Endothelial cell of umbilical vein (primary cell): Measurements from ENCODE around the gene LIAS. TPM values are rescaled to one million over a fixed set of nuclear protein-coding genes. Genes with fewer than 3 reads are reported as not detected.
A peak's percentile ranks its signal among the peaks of the same experiment; 100 is the strongest.

Experiments used
- BruUV-seq: library from RNA; stranded (reverse); fragments of 400-500 nt; replicated peaks from 2 replicates; lab custom pipeline; 2021; lab: Mats Ljungman, UMichigan
- CTCF ChIA-PET: fragments of 300-600, 350-600 bp; sonication (Branson Sonifier 250); formaldehyde crosslinking; loops from one replicate; lab custom pipeline; 2021; ENCODE audit warnings: antibody characterized with exemption, inconsistent platforms; lab: Charles Lee
- POLR2A ChIA-PET: fragments of 300-600, 350-600 bp; sonication (Branson Sonifier 250); formaldehyde crosslinking; loops from one replicate; lab custom pipeline; 2021; ENCODE audit warnings: antibody characterized with exemption, inconsistent platforms; lab: Charles Lee
- DNase-seq: peaks from one replicate; pipeline ENCODE4 v3.0.0-alpha.2; 2011; ENCODE audit warnings: low read depth, low spot score
- FAIRE-seq: peaks from 2 replicates; lab custom pipeline; 2011; peaks lifted over from hg19 to GRCh38; lab: Jason Lieb, UNC
- H2AFZ ChIP-seq: 2 replicates; pipeline ENCODE4 v1.6.0; 2012; ENCODE audit warnings: low read depth, low read length, control low read depth, inconsistent platforms
- H3K27ac ChIP-seq: 2 replicates; pipeline ENCODE4 v1.5.1; 2011; ENCODE audit warnings: low read depth, mild to moderate bottlenecking, control low read depth, low read length, moderate library complexity; ENCODE audit not compliant: insufficient read depth
- H3K27me3 ChIP-seq, 2 experiments: 2 replicates each; pipeline versions ENCODE4 v1.6.0 to v1.6.1; 2011; ENCODE audit warnings: low read length in 2 of 2, mixed read lengths in 1 of 2; ENCODE audit not compliant: control insufficient read depth in 2 of 2, insufficient read depth in 2 of 2
- H3K36me3 ChIP-seq, 2 experiments: 2 replicates in 1 of 2; 3 replicates in 1 of 2; pipeline ENCODE4 v1.5.1; 2011; ENCODE audit warnings: low read length in 2 of 2, mild to moderate bottlenecking in 1 of 2, moderate library complexity in 1 of 2; ENCODE audit not compliant: control insufficient read depth in 2 of 2, insufficient read depth in 2 of 2; ENCODE audit errors: extremely low read depth in 1 of 2
- H3K4me1 ChIP-seq: 3 replicates; pipeline ENCODE4 v1.5.1; 2011; ENCODE audit warnings: mild to moderate bottlenecking, low read length; ENCODE audit not compliant: control insufficient read depth, insufficient read depth; ENCODE audit errors: extremely low read depth
- H3K4me2 ChIP-seq: 2 replicates; pipeline ENCODE4 v1.6.1; 2011; ENCODE audit warnings: low read length, control low read depth, mixed read lengths; ENCODE audit not compliant: insufficient read depth
- H3K4me3 ChIP-seq, 3 experiments: fragments of 200-600 bp in 1 of 3; sonication (generic), shearing (Covaris generic) in 1 of 3; replicated peaks in 1 of 3; 2 replicates each; pipeline ENCODE4 v1.5.1; 2011 to 2016; ENCODE audit warnings: control low read depth in 3 of 3, low read length in 3 of 3, mild to moderate bottlenecking in 2 of 3, inconsistent platforms in 1 of 3, low read depth in 1 of 3, moderate library complexity in 1 of 3; ENCODE audit not compliant: insufficient read depth in 1 of 3
- H3K79me2 ChIP-seq: 2 replicates; pipeline ENCODE4 v1.6.0; 2012; ENCODE audit warnings: low read length, inconsistent platforms; ENCODE audit not compliant: control insufficient read depth, insufficient read depth
- H3K9ac ChIP-seq: replicated peaks from 2 replicates; pipeline ENCODE3; 2011; ENCODE audit warnings: low read length, control low read depth; ENCODE audit not compliant: insufficient read depth; ENCODE audit errors: extremely low read depth
- H3K9me1 ChIP-seq: replicated peaks from 3 replicates; pipeline ENCODE4 v1.6.0; 2011; ENCODE audit warnings: mild to moderate bottlenecking, low read length; ENCODE audit not compliant: control insufficient read depth, insufficient read depth; ENCODE audit errors: extremely low read depth
- H3K9me3 ChIP-seq: replicated peaks from 2 replicates; pipeline ENCODE4 v1.5.1; 2012; ENCODE audit warnings: low read length, inconsistent platforms; ENCODE audit not compliant: control insufficient read depth, insufficient read depth
- H4K20me1 ChIP-seq: replicated peaks from 2 replicates; pipeline ENCODE3; 2011; ENCODE audit warnings: mild to moderate bottlenecking, low read length; ENCODE audit not compliant: control insufficient read depth, insufficient read depth; ENCODE audit errors: extremely low read depth
- CTCF ChIP-seq, 2 donors: IDR thresholded peaks; 1 replicate in 1 of 2; 2 replicates in 1 of 2; pipeline ENCODE4 v1.5.1; 2011; ENCODE audit warnings: low read length in 2 of 2, mild to moderate bottlenecking in 2 of 2, moderate library complexity in 2 of 2, control low read depth in 1 of 2, inconsistent platforms in 1 of 2, low read depth in 1 of 2; ENCODE audit not compliant: insufficient read depth in 1 of 2; ENCODE audit errors: extremely low read depth in 1 of 2
- EZH2 ChIP-seq: IDR thresholded peaks from 2 replicates; pipeline ENCODE4 v1.6.1; 2012; ENCODE audit warnings: borderline replicate concordance, low read depth, mild to moderate bottlenecking, moderate library complexity, low read length, inconsistent platforms; ENCODE audit not compliant: severe bottlenecking
- FOS ChIP-seq: IDR thresholded peaks from 2 replicates; pipeline ENCODE4 v1.6.1; 2011; ENCODE audit warnings: mild to moderate bottlenecking, low read length, moderate library complexity, borderline replicate concordance; ENCODE audit not compliant: insufficient read depth
- GATA2 ChIP-seq: IDR thresholded peaks from 2 replicates; pipeline ENCODE4 v1.7.0; 2011; ENCODE audit warnings: low read depth, mild to moderate bottlenecking, moderate library complexity, mixed read lengths, low read length; ENCODE audit not compliant: insufficient read length, insufficient read depth
- JUN ChIP-seq: IDR thresholded peaks from 2 replicates; pipeline ENCODE4 v1.6.1; 2011; ENCODE audit warnings: borderline replicate concordance, low read depth; ENCODE audit not compliant: insufficient read length, insufficient read depth
- MAX ChIP-seq: IDR thresholded peaks from 2 replicates; pipeline ENCODE4 v1.6.1; 2011; ENCODE audit not compliant: insufficient read depth, insufficient read length
- MYC ChIP-seq: IDR thresholded peaks from one replicate; pipeline ENCODE4 v1.6.1; 2011; ENCODE audit warnings: mild to moderate bottlenecking, low read depth, low read length
- POLR2A ChIP-seq: IDR thresholded peaks from 2 replicates; pipeline ENCODE4 v1.6.1; 2012; ENCODE audit warnings: low read depth, mild to moderate bottlenecking, control low read depth, low read length
- POLR2AphosphoS5 ChIP-seq: IDR thresholded peaks from 2 replicates; pipeline ENCODE4 v1.6.1; 2012; ENCODE audit warnings: low read depth, mild to moderate bottlenecking, control low read depth, low read length, moderate library complexity; ENCODE audit not compliant: insufficient read depth
- dilution Hi-C: fragments of 300-500 bp; cut with MboI; formaldehyde crosslinking; loops from one replicate; pipeline ENCODE4 v1.15.0; 2019; ENCODE audit warnings: low sequenced_read_pairs; ENCODE audit not compliant: extremely low pct_ligation_motif_present
- intact Hi-C: fragments of 100-400 bp; cut with micrococcal nuclease; formaldehyde crosslinking; loops from one replicate; pipeline ENCODE4 v1.10.0; 2022
- polyA plus RNA-seq, 4 experiments: library from polyadenylated mRNA; depleted of rRNA in 3 of 4; stranded (reverse) in 3 of 4; unstranded in 1 of 4; fragments of >200 nt; gene quantifications; 2 replicates each; pipeline versions ENCODE4 v1.2.1 to v1.2.3, GENCODE V29; 2011 to 2012; ENCODE audit warnings: missing spikeins in 1 of 4
- total RNA-seq: library from RNA; stranded (reverse); gene quantifications from 2 replicates; pipeline ENCODE4 v1.2.3, GENCODE V29; 2021

LIAS gene
- total and polyA plus RNA-seq, 2 donors (not counting 3 experiments of a cell fraction or from before 2014, with no cell fraction given) = 5.5 to 11.3 TPM

- FAIRE-seq (no peak), DNase-seq (no peak)
- intact Hi-C loops (loop anchor here (2.0 kb wide), 1 partner anchor 264 kb away; the partner anchor contains the start of gene WDR19), dilution Hi-C loops (no loop called here)
- POLR2A ChIA-PET = no interaction called here
- no peak overlapping the region for H3K27ac ChIP-seq
- no peak overlapping the region for H3K9ac ChIP-seq
- no TSS peak for BruUV-seq
- peak overlapping the region; percentile 58 for H3K4me2 ChIP-seq
- no peaks in the 10 kb centered on the region for H3K79me2 ChIP-seq
- peaks cover 0 to under 1% of the 10 kb centered on the region in 2 experiments for H3K36me3 ChIP-seq
- H3K9me1 ChIP-seq = no peaks in the 10 kb centered on the region
- TF ChIP-seq JUN = no peak
- TF ChIP-seq GATA2 = no peak
- no peak for TF ChIP-seq FOS
- TF ChIP-seq POLR2A = no peak
- TF ChIP-seq EZH2 = no peak
- TF ChIP-seq POLR2AphosphoS5 = no peak
- TF ChIP-seq MAX = no peak
- TF ChIP-seq CTCF (IDR thresholded peaks at IDR 0.05; ENCODE audit: extremely low read depth in 1 of 2, insufficient read depth in 1 of 2, low read depth in 1 of 2, low read length in 2 of 2) = no peak
- no peak for TF ChIP-seq MYC
- peaks cover 0 to 1% of the 10 kb centered on the region in 2 experiments for H3K27me3 ChIP-seq
- CTCF ChIA-PET = interaction anchor here (0.8 to 2.8 kb wide), 3 partner anchors 23 to 264 kb away, joined by 3 to 11 read pairs (median 3); partner anchors contain the start of gene WDR19
- peak overlapping the region; percentile 73 for H2AFZ ChIP-seq
- H3K4me1 ChIP-seq = peaks cover 7% of the 10 kb centered on the region
- H3K9me3 ChIP-seq = no peaks in the 10 kb centered on the region
- H4K20me1 ChIP-seq = no peaks in the 10 kb centered on the region
- no peak overlapping the region for H3K4me3 ChIP-seq
Measured at GRCh38 chr4:39446483-39446841, 12.4 kb upstream of the LIAS start.
